SJCRH30 (cell line): ENCODE measurements around the gene CFI. TPM values are rescaled to one million over a fixed set of nuclear protein-coding genes. Genes with fewer than 3 reads are reported as not detected.
"Not testable (repeated sequence)": the region's sequence is repeated elsewhere in the genome, so short reads cannot be mapped to it uniquely, and the experiment has no call there.

ENCODE experiments used
- DNase-seq, 2 experiments: peaks; one replicate each; pipeline ENCODE4 v3.0.0-alpha.2; 2015 to 2020
- H3K27ac ChIP-seq: fragments of 250-450 bp; sonication (Bioruptor Pico); 2 replicates; pipeline ENCODE4 v1.5.1; 2020; ENCODE audit warnings: mild to moderate bottlenecking, moderate library complexity
- H3K27me3 ChIP-seq: fragments of 250-450 bp; sonication (Bioruptor Pico); 2 replicates; pipeline ENCODE4 v1.5.1; 2020; ENCODE audit warnings: mild to moderate bottlenecking, moderate library complexity
- H3K36me3 ChIP-seq: fragments of 250-450 bp; sonication (Bioruptor Pico); 2 replicates; pipeline ENCODE4 v1.5.1; 2020; ENCODE audit warnings: mild to moderate bottlenecking, moderate library complexity
- H3K4me1 ChIP-seq: fragments of 250-450 bp; sonication (Bioruptor Pico); 2 replicates; pipeline ENCODE4 v1.5.1; 2020; ENCODE audit warnings: mild to moderate bottlenecking, moderate library complexity
- H3K4me3 ChIP-seq: fragments of 250-450 bp; sonication (Bioruptor Pico); 2 replicates; pipeline ENCODE4 v1.5.1; 2020; ENCODE audit warnings: mild to moderate bottlenecking, moderate library complexity
- H3K9me3 ChIP-seq: fragments of 250-450 bp; sonication (Bioruptor Pico); replicated peaks from 2 replicates; pipeline ENCODE4 v1.5.1; 2020; ENCODE audit warnings: mild to moderate bottlenecking, moderate library complexity
- total RNA-seq: library from RNA; depleted of rRNA; stranded (reverse); fragments of >200 nt; shearing (Covaris generic); gene quantifications from 2 replicates; pipeline ENCODE4 v1.2.3, GENCODE V29; 2014

CFI gene
- total RNA-seq, 1 experiment from 2014 or later = 27.0 TPM

GRCh38 chr4:109815151-109816081, 13.6 kb upstream of the CFI start, which contains the start of gene GAR1:
TSS of gene GAR1 (plus strand) at chr4:109815762. CDS start at chr4:109816165, 403 bp downstream.
- no peaks in the 10 kb centered on the region for H3K27me3 ChIP-seq
- peak within 1 kb of the TSS; percentile 67 for H3K27ac ChIP-seq
- H3K4me1 ChIP-seq = peaks cover 7% of the 10 kb centered on the region
- DNase-seq = peak; percentile 84 to 88
- H3K36me3 ChIP-seq = peaks cover 24% of the 10 kb centered on the region
- H3K4me3 ChIP-seq = peak within 1 kb of the TSS; percentile 79
- no peaks in the 10 kb centered on the region for H3K9me3 ChIP-seq

- no peak overlapping the region for H3K27ac ChIP-seq
These were observed 9.9 kb upstream of the CFI start for GRCh38 chr4:109811707-109812106.

GRCh38 chr4:109810552-109811387, 9.0 kb upstream of the CFI start:
- no peak for DNase-seq
- H3K4me1 ChIP-seq = peaks cover 3% of the 10 kb centered on the region; the same call in 1 of the 2 replicates
- H3K27ac ChIP-seq = no peak overlapping the region
- H3K27me3 ChIP-seq = no peaks in the 10 kb centered on the region
- H3K4me3 ChIP-seq = no peak overlapping the region
- no peaks in the 10 kb centered on the region for H3K36me3 ChIP-seq
- no peaks in the 10 kb centered on the region for H3K9me3 ChIP-seq

More at GRCh38 chr4:109811707-109812106, 9.9 kb upstream of the CFI start:
- Histone ChIP-seq H3K4me1 (peaks cover 7% of the 10 kb centered on the region), H3K36me3 (no peaks in the 10 kb centered on the region), H3K27me3 (no peaks in the 10 kb centered on the region), H3K9me3 (no peaks in the 10 kb centered on the region), H3K4me3 (no peak overlapping the region)
- no peak for DNase-seq

- no peak overlapping the region for H3K27ac ChIP-seq
- H3K27me3 ChIP-seq = no peaks in the 10 kb centered on the region
- H3K9me3 ChIP-seq = no peaks in the 10 kb centered on the region
- no peak for DNase-seq
- H3K4me3 ChIP-seq = no peak overlapping the region
- peaks cover 3% of the 10 kb centered on the region; the same call in 1 of the 2 replicates for H3K4me1 ChIP-seq
- H3K36me3 ChIP-seq = no peaks in the 10 kb centered on the region
These were observed 7.9 kb upstream of the CFI start for GRCh38 chr4:109809655-109810054.

- Histone ChIP-seq H3K4me3 (no peak overlapping the region), H3K9me3 (no peaks in the 10 kb centered on the region), H3K27me3 (no peaks in the 10 kb centered on the region), H3K4me1 (peaks cover 19% of the 10 kb centered on the region), H3K27ac (no peak overlapping the region), H3K36me3 (no peaks in the 10 kb centered on the region)
- peak; percentile 53 to 77 for DNase-seq
These were observed 2.2 kb upstream of the CFI start for GRCh38 chr4:109803924-109804571.

GRCh38 chr4:109801099-109801789, 555 bp downstream of the CFI start:
- Histone ChIP-seq H3K4me3 (peak overlapping the region; percentile 52), H3K27me3 (no peaks in the 10 kb centered on the region), H3K36me3 (no peaks in the 10 kb centered on the region), H3K27ac (peak overlapping the region; percentile 22; the same call in 1 of the 2 replicates), H3K9me3 (no peaks in the 10 kb centered on the region), H3K4me1 (peaks cover 16% of the 10 kb centered on the region)
- peak in 1 of 2 experiments; percentile 27 for DNase-seq

GRCh38 chr4:109798866-109799265, 2.9 kb downstream of the CFI start:
- DNase-seq = peak in 1 of 2 experiments; percentile 6
- H3K27me3 ChIP-seq = no peaks in the 10 kb centered on the region
- peaks cover 11% of the 10 kb centered on the region for H3K4me1 ChIP-seq
- H3K9me3 ChIP-seq = no peaks in the 10 kb centered on the region
- H3K27ac ChIP-seq = no peak overlapping the region
- no peaks in the 10 kb centered on the region for H3K36me3 ChIP-seq
- H3K4me3 ChIP-seq = no peak overlapping the region

GRCh38 chr4:109795059-109795458, 6.7 kb downstream of the CFI start:
- Histone ChIP-seq H3K9me3 (no peaks in the 10 kb centered on the region), H3K27ac (no peak overlapping the region), H3K4me3 (no peak overlapping the region), H3K4me1 (no peaks in the 10 kb centered on the region), H3K36me3 (no peaks in the 10 kb centered on the region), H3K27me3 (no peaks in the 10 kb centered on the region)
- DNase-seq = no peak

GRCh38 chr4:109787807-109788206, 14.0 kb downstream of the CFI start:
- no peaks in the 10 kb centered on the region for H3K36me3 ChIP-seq
- DNase-seq = no peak
- no peaks in the 10 kb centered on the region for H3K4me1 ChIP-seq
- H3K9me3 ChIP-seq = no peaks in the 10 kb centered on the region
- no peak overlapping the region for H3K4me3 ChIP-seq
- no peaks in the 10 kb centered on the region for H3K27me3 ChIP-seq
- H3K27ac ChIP-seq = no peak overlapping the region

- no peak for DNase-seq
- no peaks in the 10 kb centered on the region for H3K36me3 ChIP-seq
These were observed 15.0 kb downstream of the CFI start for GRCh38 chr4:109786846-109787245.

GRCh38 chr4:109782092-109782491, 19.7 kb downstream of the CFI start:
- not testable (repeated sequence) for DNase-seq, H3K9me3 ChIP-seq, H3K27ac ChIP-seq, H3K27me3 ChIP-seq, H3K36me3 ChIP-seq, H3K4me1 ChIP-seq, H3K4me3 ChIP-seq

More at GRCh38 chr4:109786846-109787245, 15.0 kb downstream of the CFI start:
- no peaks in the 10 kb centered on the region for H3K27me3 ChIP-seq
- H3K27ac ChIP-seq = no peak overlapping the region
- H3K4me3 ChIP-seq = no peak overlapping the region
- H3K4me1 ChIP-seq = no peaks in the 10 kb centered on the region
- no peaks in the 10 kb centered on the region for H3K9me3 ChIP-seq

- Histone ChIP-seq H3K4me3 (no peak overlapping the region), H3K4me1 (no peaks in the 10 kb centered on the region), H3K36me3 (no peaks in the 10 kb centered on the region; the same call in 1 of the 2 replicates), H3K27me3 (no peaks in the 10 kb centered on the region), H3K9me3 (no peaks in the 10 kb centered on the region), H3K27ac (no peak overlapping the region)
- no peak for DNase-seq
These were observed 36.9 kb downstream of the CFI start for GRCh38 chr4:109764789-109765402.

- Histone ChIP-seq H3K36me3 (no peaks in the 10 kb centered on the region; the same call in 1 of the 2 replicates), H3K27ac (no peak overlapping the region)
- DNase-seq = no peak
These were observed 37.4 kb downstream of the CFI start for GRCh38 chr4:109764376-109764775.

More at GRCh38 chr4:109764376-109764775, 37.4 kb downstream of the CFI start:
- no peaks in the 10 kb centered on the region for H3K4me1 ChIP-seq
- H3K9me3 ChIP-seq = no peaks in the 10 kb centered on the region
- no peaks in the 10 kb centered on the region for H3K27me3 ChIP-seq
- H3K4me3 ChIP-seq = no peak overlapping the region
